PFSK-1 (cell line): ENCODE results near the gene MACC1.

Source experiments
- FOXP2 ChIP-seq: optimal IDR thresholded peaks from 2 replicates; pipeline ENCODE3; 2011; ENCODE audit warnings: borderline replicate concordance, control low read depth, inconsistent platforms; ENCODE audit not compliant: insufficient read depth; ENCODE audit errors: extremely low read length, extremely low read depth
- POLR2AphosphoS5 ChIP-seq: IDR thresholded peaks from 2 replicates; pipeline ENCODE4 v1.6.1; 2012; ENCODE audit warnings: low read depth, mild to moderate bottlenecking, control low read depth, low read length, moderate library complexity
- REST ChIP-seq, 2 experiments: IDR thresholded peaks; 2 replicates each; pipeline versions ENCODE4 v1.6.1 to v1.8.0; 2011 to 2012; ENCODE audit warnings: low read depth in 2 of 2, low read length in 2 of 2, control low read depth in 1 of 2, inconsistent platforms in 1 of 2, mild to moderate bottlenecking in 1 of 2, moderate library complexity in 1 of 2; ENCODE audit not compliant: insufficient read depth in 1 of 2
- SIN3A ChIP-seq: IDR thresholded peaks from 2 replicates; pipeline ENCODE4 v1.6.1; 2012; ENCODE audit warnings: mild to moderate bottlenecking, low read length, moderate library complexity, borderline replicate concordance; ENCODE audit not compliant: insufficient read depth
- TAF1 ChIP-seq: IDR thresholded peaks from 2 replicates; pipeline ENCODE4 v1.6.1; 2012; ENCODE audit warnings: low read length, control low read depth, borderline replicate concordance; ENCODE audit not compliant: insufficient read depth

The MACC1 gene

GRCh38 chr7:20220921-20221547 lies 3.9 kb upstream of the MACC1 start:
- TF ChIP-seq FOXP2: no peak
- no peak for TF ChIP-seq SIN3A
- TF ChIP-seq TAF1: no peak
- TF ChIP-seq POLR2AphosphoS5: no peak

GRCh38 chr7:20220293-20220761 lies 3.1 kb upstream of the MACC1 start:
- TF ChIP-seq FOXP2 (no peak), SIN3A (no peak), TAF1 (no peak), POLR2AphosphoS5 (no peak), REST (IDR thresholded peaks at IDR 0.05; ENCODE audit: insufficient read depth in 1 of 2, low read depth in 2 of 2, low read length in 2 of 2) (no peak)

- TF ChIP-seq REST (IDR thresholded peaks at IDR 0.05; ENCODE audit: insufficient read depth in 1 of 2, low read depth in 2 of 2, low read length in 2 of 2) (no peak), TAF1 (no peak), SIN3A (no peak), POLR2AphosphoS5 (no peak), FOXP2 (no peak)
Observed at GRCh38 chr7:20219446-20220292, 2.5 kb upstream of the MACC1 start.

GRCh38 chr7:20219062-20219445 lies 1.9 kb upstream of the MACC1 start:
- no peak for TF ChIP-seq FOXP2
- no peak for TF ChIP-seq REST (IDR thresholded peaks at IDR 0.05; ENCODE audit: insufficient read depth in 1 of 2, low read depth in 2 of 2, low read length in 2 of 2)
- TF ChIP-seq SIN3A: no peak
- TF ChIP-seq POLR2AphosphoS5: no peak
- TF ChIP-seq TAF1: no peak

GRCh38 chr7:20218279-20218678 lies 1.1 kb upstream of the MACC1 start:
- no peak for TF ChIP-seq TAF1
- no peak for TF ChIP-seq FOXP2
- no peak for TF ChIP-seq SIN3A
- TF ChIP-seq POLR2AphosphoS5: no peak
- no peak for TF ChIP-seq REST (IDR thresholded peaks at IDR 0.05; ENCODE audit: insufficient read depth in 1 of 2, low read depth in 2 of 2, low read length in 2 of 2)
